ENCODE data around the gene PTPRG.
A peak's percentile ranks its signal among the peaks of the same experiment; 100 is the strongest.

PTPRG gene

GRCh38 chr3:61944726-61945125 is 383.4 kb downstream of the PTPRG start:
- no peak for DNase-seq

GRCh38 chr3:61945657-61946056 is 384.3 kb downstream of the PTPRG start:
- DNase-seq, result no peak

- DNase-seq, result no peak
These were observed 385.4 kb downstream of the PTPRG start for GRCh38 chr3:61946570-61947324.

GRCh38 chr3:61947456-61947855 is 386.1 kb downstream of the PTPRG start:
- DNase-seq, result no peak

- DNase-seq, result no peak
These were observed 387.4 kb downstream of the PTPRG start for GRCh38 chr3:61948699-61949305.

- peak; percentile 78 for DNase-seq
These were observed 392.7 kb downstream of the PTPRG start for GRCh38 chr3:61954097-61954540.

GRCh38 chr3:61955483-61955882 is 394.1 kb downstream of the PTPRG start:
- DNase-seq, result no peak

- DNase-seq, result peak; percentile 88
These were observed 394.9 kb downstream of the PTPRG start for GRCh38 chr3:61956236-61956635.

GRCh38 chr3:61957259-61957658 is 395.9 kb downstream of the PTPRG start:
- no peak for DNase-seq

- no peak for DNase-seq
These were observed 399.6 kb downstream of the PTPRG start for GRCh38 chr3:61960976-61961375.

- DNase-seq, result no peak
These were observed 400.5 kb downstream of the PTPRG start for GRCh38 chr3:61961900-61962299.

- DNase-seq, result peak; percentile 57
These were observed 403.2 kb downstream of the PTPRG start for GRCh38 chr3:61964566-61964965.

GRCh38 chr3:61965770-61966131 is 404.4 kb downstream of the PTPRG start:
- DNase-seq, result no peak

- peak; percentile 53 for DNase-seq
These were observed 404.8 kb downstream of the PTPRG start for GRCh38 chr3:61966200-61966599.

- DNase-seq, result no peak
These were observed 405.6 kb downstream of the PTPRG start for GRCh38 chr3:61967019-61967418.

- no peak for DNase-seq
These were observed 406.6 kb downstream of the PTPRG start for GRCh38 chr3:61967937-61968336.

- no peak for DNase-seq
These were observed 413.3 kb downstream of the PTPRG start for GRCh38 chr3:61974662-61975061.

GRCh38 chr3:61975199-61975598 is 413.8 kb downstream of the PTPRG start:
- no peak for DNase-seq

- DNase-seq, result no peak
These were observed 414.6 kb downstream of the PTPRG start for GRCh38 chr3:61975936-61976335.

GRCh38 chr3:61978460-61979419 is 417.4 kb downstream of the PTPRG start:
- DNase-seq, result no peak

- peak; percentile 61 for DNase-seq
These were observed 418.3 kb downstream of the PTPRG start for GRCh38 chr3:61979638-61980037.

GRCh38 chr3:61980041-61980440 is 418.7 kb downstream of the PTPRG start:
- DNase-seq, result peak; percentile 31

- DNase-seq, result peak; percentile 22
These were observed 419.7 kb downstream of the PTPRG start for GRCh38 chr3:61981060-61981459.
